Vagina (tissue), 2 donors: Measurements from ENCODE around the gene CRYGS. TPM values are rescaled to one million over a fixed set of nuclear protein-coding genes. Genes with fewer than 3 reads are reported as not detected.

Experiments used
- DNase-seq, 2 donors: peaks; one replicate each; pipeline ENCODE4 v3.0.0-alpha.2; 2017; ENCODE audit errors: extremely low spot score in 2 of 2
- H3K27ac ChIP-seq: fragments of 200-600 bp; sonication (generic); one replicate; pipeline ENCODE4 v1.5.1; 2019
- H3K27me3 ChIP-seq: fragments of 200-600 bp; sonication (generic); one replicate; pipeline ENCODE4 v1.5.1; 2019
- H3K36me3 ChIP-seq, 2 donors: fragments of 200-600 bp; sonication (generic); one replicate each; pipeline ENCODE4 v1.5.1; 2017 to 2019
- H3K4me1 ChIP-seq: fragments of 200-600 bp; sonication (generic); one replicate; pipeline ENCODE4 v1.5.1; 2019
- H3K4me3 ChIP-seq, 2 donors: fragments of 200-600 bp; sonication (generic); 1 replicate in 1 of 2; 2 replicates in 1 of 2; pipeline ENCODE4 v1.5.1; 2016 to 2019
- H3K9me3 ChIP-seq: fragments of 200-600 bp; sonication (generic); one replicate; pipeline ENCODE4 v1.5.1; 2019
- POLR2A ChIP-seq, 2 donors: fragments of 450-650 bp; IDR thresholded peaks; one replicate each; pipeline ENCODE4 v1.6.1; 2017; ENCODE audit warnings: antibody characterized with exemption in 2 of 2, mild to moderate bottlenecking in 2 of 2, moderate library complexity in 2 of 2
- POLR2AphosphoS5 ChIP-seq, 2 donors: sonication (generic); formaldehyde crosslinking; IDR thresholded peaks; one replicate each; pipeline ENCODE4 v1.9.0; 2017; ENCODE audit warnings: antibody characterized with exemption in 2 of 2, mild to moderate bottlenecking in 2 of 2, low read depth in 1 of 2; ENCODE audit not compliant: insufficient read depth in 1 of 2
- intact Hi-C: fragments of 100-400 bp; cut with DNase I; formaldehyde crosslinking; loops from one replicate; pipeline ENCODE4 v1.15.1; 2023
- total RNA-seq: library from RNA; depleted of rRNA; stranded (reverse); fragments of >200 nt; gene quantifications from one replicate; pipeline ENCODE4 v1.2.3, GENCODE V29; 2016
- TF ChIP-seq, protein P1 (sequence below), 3 experiments: fragments of 450-650 bp in 2 of 3; fragments of 200-600 bp in 1 of 3; sonication (generic) in 1 of 3; IDR thresholded peaks; one replicate each; pipeline ENCODE4 v1.5.1; 2017 to 2019; ENCODE audit warnings: antibody characterized with exemption in 3 of 3, mild to moderate bottlenecking in 2 of 3, moderate library complexity in 2 of 3

CRYGS gene
- total RNA-seq, 1 donor from 2014 or later: not detected

- Histone ChIP-seq H3K27ac (no peak overlapping the region), H3K9me3 (no peaks in the 10 kb centered on the region), H3K4me1 (no peaks in the 10 kb centered on the region), H3K36me3 (no peaks in the 10 kb centered on the region), H3K27me3 (no peaks in the 10 kb centered on the region), H3K4me3 (no peak overlapping the region)
- DNase-seq: no peak
- no peak for TF ChIP-seq POLR2AphosphoS5 (IDR thresholded peaks at IDR 0.05; ENCODE audit: insufficient read depth in 1 of 2, low read depth in 1 of 2)
- no peak for TF ChIP-seq POLR2A (IDR thresholded peaks at IDR 0.05)
- TF ChIP-seq, protein P1, sequence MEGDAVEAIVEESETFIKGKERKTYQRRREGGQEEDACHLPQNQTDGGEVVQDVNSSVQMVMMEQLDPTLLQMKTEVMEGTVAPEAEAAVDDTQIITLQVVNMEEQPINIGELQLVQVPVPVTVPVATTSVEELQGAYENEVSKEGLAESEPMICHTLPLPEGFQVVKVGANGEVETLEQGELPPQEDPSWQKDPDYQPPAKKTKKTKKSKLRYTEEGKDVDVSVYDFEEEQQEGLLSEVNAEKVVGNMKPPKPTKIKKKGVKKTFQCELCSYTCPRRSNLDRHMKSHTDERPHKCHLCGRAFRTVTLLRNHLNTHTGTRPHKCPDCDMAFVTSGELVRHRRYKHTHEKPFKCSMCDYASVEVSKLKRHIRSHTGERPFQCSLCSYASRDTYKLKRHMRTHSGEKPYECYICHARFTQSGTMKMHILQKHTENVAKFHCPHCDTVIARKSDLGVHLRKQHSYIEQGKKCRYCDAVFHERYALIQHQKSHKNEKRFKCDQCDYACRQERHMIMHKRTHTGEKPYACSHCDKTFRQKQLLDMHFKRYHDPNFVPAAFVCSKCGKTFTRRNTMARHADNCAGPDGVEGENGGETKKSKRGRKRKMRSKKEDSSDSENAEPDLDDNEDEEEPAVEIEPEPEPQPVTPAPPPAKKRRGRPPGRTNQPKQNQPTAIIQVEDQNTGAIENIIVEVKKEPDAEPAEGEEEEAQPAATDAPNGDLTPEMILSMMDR (IDR thresholded peaks at IDR 0.05): no peak
- intact Hi-C loops: no loop called here
These were observed 18.6 kb downstream of the CRYGS start for GRCh38 chr3:186525369-186526255.

- H3K27ac ChIP-seq: no peak overlapping the region
These were observed 19.6 kb downstream of the CRYGS start for GRCh38 chr3:186524616-186525015.

GRCh38 chr3:186523434-186523833 is 20.7 kb downstream of the CRYGS start:
- TF ChIP-seq POLR2A (IDR thresholded peaks at IDR 0.05) (no peak), POLR2AphosphoS5 (IDR thresholded peaks at IDR 0.05; ENCODE audit: insufficient read depth in 1 of 2, low read depth in 1 of 2) (no peak)
- TF ChIP-seq, protein P1 (IDR thresholded peaks at IDR 0.05): no peak
- no peaks in the 10 kb centered on the region for H3K36me3 ChIP-seq
- intact Hi-C loops: no loop called here

More at GRCh38 chr3:186524616-186525015, 19.6 kb downstream of the CRYGS start:
- H3K27me3 ChIP-seq: no peaks in the 10 kb centered on the region
- no peak for TF ChIP-seq POLR2A (IDR thresholded peaks at IDR 0.05)
- no peak for TF ChIP-seq POLR2AphosphoS5 (IDR thresholded peaks at IDR 0.05; ENCODE audit: insufficient read depth in 1 of 2, low read depth in 1 of 2)
- TF ChIP-seq, protein P1 (IDR thresholded peaks at IDR 0.05): no peak
- H3K9me3 ChIP-seq: no peaks in the 10 kb centered on the region
- no peaks in the 10 kb centered on the region for H3K36me3 ChIP-seq
- no peak for DNase-seq
- no peak overlapping the region for H3K4me3 ChIP-seq
- H3K4me1 ChIP-seq: no peaks in the 10 kb centered on the region
- intact Hi-C loops: no loop called here

DNA sequence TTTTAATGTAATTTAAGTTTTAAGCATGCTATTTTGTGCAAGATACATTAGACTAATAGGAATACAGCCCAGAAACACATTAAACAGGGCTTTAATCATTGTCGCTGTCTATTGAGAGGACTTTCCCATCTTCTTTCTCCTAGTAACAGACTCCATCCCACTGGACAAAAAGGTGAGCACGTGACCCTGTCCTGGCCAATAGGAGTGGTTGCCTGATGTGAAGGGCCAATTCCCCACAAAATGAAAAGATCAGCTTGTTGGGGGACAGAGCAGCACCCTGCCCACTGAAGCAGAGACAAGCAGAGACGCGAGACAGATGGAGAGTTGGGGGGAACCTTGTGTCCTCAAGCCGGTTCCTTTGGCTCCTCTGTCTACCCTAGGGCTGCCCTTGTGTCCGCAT is 21.2 kb downstream of the CRYGS start:
- H3K4me3 ChIP-seq: no peak overlapping the region
- TF ChIP-seq, protein P1 (IDR thresholded peaks at IDR 0.05): no peak
- TF ChIP-seq POLR2A (IDR thresholded peaks at IDR 0.05) (no peak), POLR2AphosphoS5 (IDR thresholded peaks at IDR 0.05; ENCODE audit: insufficient read depth in 1 of 2, low read depth in 1 of 2) (no peak)
- no peaks in the 10 kb centered on the region for H3K9me3 ChIP-seq
- no peak for DNase-seq
- H3K36me3 ChIP-seq: no peaks in the 10 kb centered on the region
- H3K4me1 ChIP-seq: no peaks in the 10 kb centered on the region
- H3K27ac ChIP-seq: no peak overlapping the region
- intact Hi-C loops: no loop called here
- no peaks in the 10 kb centered on the region for H3K27me3 ChIP-seq

More at GRCh38 chr3:186523434-186523833, 20.7 kb downstream of the CRYGS start:
- Histone ChIP-seq H3K27me3 (no peaks in the 10 kb centered on the region), H3K9me3 (no peaks in the 10 kb centered on the region), H3K27ac (no peak overlapping the region), H3K4me1 (no peaks in the 10 kb centered on the region), H3K4me3 (no peak overlapping the region)
- no peak for DNase-seq
